ENCODE measurements around the gene GSG1L. TPM values are rescaled to one million over a fixed set of nuclear protein-coding genes. Genes with fewer than 3 reads are reported as not detected.

The GSG1L gene
- total RNA-seq, 1 donor from 2014 or later, result not detected

- Histone ChIP-seq H3K4me3 (no peak overlapping the region), H3K27ac (no peak overlapping the region), H3K36me3 (no peaks in the 10 kb centered on the region), H3K4me1 (peaks cover 7 to 22% of the 10 kb centered on the region in 2 donors), H3K27me3 (no peaks in the 10 kb centered on the region), H3K9me3 (no peaks in the 10 kb centered on the region)
- intact Hi-C loops (cut with DNase I), result loop anchor here (5.0 kb wide), 1 partner anchor 36 kb away; no protein-coding TSS in a partner anchor
- no peak for TF ChIP-seq CTCF (IDR thresholded peaks at IDR 0.05)
- no peak for DNase-seq (ENCODE audit: low spot score in 2 of 2)
Observed at GRCh38 chr16:27756206-27756970, 307.1 kb downstream of the GSG1L start.

DNA sequence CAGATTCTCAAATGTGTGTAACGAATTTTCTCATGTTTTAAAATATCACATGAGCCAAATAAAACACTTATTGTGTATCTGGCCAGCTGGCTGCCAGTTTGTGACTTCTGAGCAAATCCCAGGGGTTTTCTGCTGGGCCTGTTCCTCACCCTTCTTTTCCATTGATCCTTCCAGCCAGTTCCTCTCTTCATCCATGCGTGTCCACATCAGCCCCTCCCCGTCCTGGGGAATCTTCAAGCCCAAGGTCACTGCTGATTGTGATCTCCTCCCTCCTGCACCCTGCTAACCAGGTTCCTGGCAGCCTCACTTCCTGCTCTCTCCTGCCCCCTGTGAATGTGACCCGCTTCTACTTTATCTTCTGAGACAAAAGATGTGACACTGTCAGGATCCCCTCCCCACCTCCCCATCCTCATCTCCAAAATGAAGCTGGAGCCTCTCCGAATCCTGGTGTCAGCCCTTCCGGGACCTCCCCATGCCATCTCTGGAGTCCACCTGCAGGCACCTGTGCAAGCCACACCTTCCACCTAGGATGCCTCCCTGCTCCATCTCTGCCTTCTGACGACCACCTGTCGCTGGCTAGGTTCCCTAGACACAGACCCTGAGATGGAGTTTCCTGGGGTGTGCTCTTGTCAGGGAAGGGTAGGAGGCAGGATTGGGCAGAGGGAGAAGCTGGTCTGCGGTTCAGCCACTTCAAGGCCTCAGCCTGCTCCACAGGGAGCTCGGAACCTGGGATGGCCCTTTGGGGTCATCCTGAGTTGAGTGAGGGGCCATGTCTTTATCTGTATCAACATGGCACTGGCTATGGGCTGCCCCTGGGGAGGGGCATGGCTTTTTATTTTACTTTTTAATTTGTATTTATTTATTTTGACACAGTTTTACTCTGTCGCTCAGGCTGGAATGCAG lies 308.5 kb downstream of the GSG1L start:
- TF ChIP-seq CTCF (IDR thresholded peaks at IDR 0.05), result no peak
- H3K36me3 ChIP-seq, result no peaks in the 10 kb centered on the region
- H3K9me3 ChIP-seq, result no peaks in the 10 kb centered on the region
- H3K4me1 ChIP-seq, result peaks cover 7 to 22% of the 10 kb centered on the region in 2 donors
- H3K27ac ChIP-seq, result no peak overlapping the region
- DNase-seq (ENCODE audit: low spot score in 2 of 2), result no peak
- no peaks in the 10 kb centered on the region for H3K27me3 ChIP-seq
- no peak overlapping the region for H3K4me3 ChIP-seq
- intact Hi-C loops (cut with DNase I), result loop anchor here (5.0 kb wide), 1 partner anchor 37 kb away; no protein-coding TSS in a partner anchor

- no peak for DNase-seq (ENCODE audit: low spot score in 2 of 2)
- H3K4me3 ChIP-seq, result no peak overlapping the region
- intact Hi-C loops (cut with DNase I), result no loop called here
- peaks cover 5 to 16% of the 10 kb centered on the region in 2 donors for H3K4me1 ChIP-seq
- H3K9me3 ChIP-seq, result no peaks in the 10 kb centered on the region
- TF ChIP-seq CTCF (IDR thresholded peaks at IDR 0.05), result no peak
- H3K27me3 ChIP-seq, result no peaks in the 10 kb centered on the region
- no peak overlapping the region for H3K27ac ChIP-seq
- peaks cover 0 to 7% of the 10 kb centered on the region in 2 donors for H3K36me3 ChIP-seq
Observed at GRCh38 chr16:27753563-27753962, 310.0 kb downstream of the GSG1L start.

- TF ChIP-seq CTCF (IDR thresholded peaks at IDR 0.05), result no peak
- no peaks in the 10 kb centered on the region for H3K9me3 ChIP-seq
- intact Hi-C loops (cut with DNase I), result no loop called here
- no peak for DNase-seq (ENCODE audit: low spot score in 2 of 2)
- H3K36me3 ChIP-seq, result peaks cover 0 to 7% of the 10 kb centered on the region in 2 donors
- H3K27ac ChIP-seq, result no peak overlapping the region
- H3K27me3 ChIP-seq, result no peaks in the 10 kb centered on the region
- no peak overlapping the region for H3K4me3 ChIP-seq
- H3K4me1 ChIP-seq, result peaks cover 5 to 16% of the 10 kb centered on the region in 2 donors
Observed at GRCh38 chr16:27752241-27752640, 311.3 kb downstream of the GSG1L start.

DNA sequence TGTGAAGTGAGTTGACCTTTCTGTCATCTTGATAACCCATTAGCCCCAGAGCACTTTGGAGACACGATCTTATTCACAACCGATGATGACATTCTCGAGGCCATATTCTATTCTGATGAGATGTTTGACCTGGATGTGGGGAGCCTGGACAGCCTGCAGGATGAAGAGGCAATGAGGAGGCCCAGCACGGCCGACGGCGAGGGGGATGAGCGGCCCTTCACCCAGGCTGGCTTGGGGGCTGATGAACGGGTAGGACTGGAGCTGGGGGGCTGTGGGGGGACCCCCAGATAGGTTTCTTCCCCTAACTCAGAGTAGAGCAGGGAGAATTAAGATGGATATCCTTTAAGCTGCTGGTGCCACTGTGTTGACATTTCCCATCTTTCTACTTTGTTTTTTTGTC lies 311.8 kb downstream of the GSG1L start:
- intact Hi-C loops (cut with DNase I), result no loop called here

More for the DNA sequence above, 311.8 kb downstream of the GSG1L start:
- Histone ChIP-seq H3K27ac (no peak overlapping the region), H3K27me3 (no peaks in the 10 kb centered on the region), H3K9me3 (no peaks in the 10 kb centered on the region), H3K4me3 (no peak overlapping the region), H3K36me3 (peaks cover 0 to 7% of the 10 kb centered on the region in 2 donors), H3K4me1 (peaks cover 5 to 16% of the 10 kb centered on the region in 2 donors)
- TF ChIP-seq CTCF (IDR thresholded peaks at IDR 0.05), result no peak
- no peak for DNase-seq (ENCODE audit: low spot score in 2 of 2)
